Measurements from ENCODE around the gene SRPRA.

The SRPRA gene

GRCh38 chr11:126305699-126306098, 37.0 kb upstream of the SRPRA start:
- peak overlapping the region; percentile 80 for H3K27ac Mint-ChIP-seq
- peak; percentile 42 for DNase-seq
- no peaks in the 10 kb centered on the region for H3K27me3 Mint-ChIP-seq
- peak overlapping the region; percentile 57 for H3K4me3 Mint-ChIP-seq
- peaks cover 46% of the 10 kb centered on the region for H3K4me1 Mint-ChIP-seq
- CTCF ChIA-PET, result interaction anchor here (0.7 to 1.4 kb wide), 3 partner anchors 13 to 175 kb away, joined by 3 to 5 read pairs (median 4); no protein-coding TSS in a partner anchor
- no peaks in the 10 kb centered on the region for H3K9me3 Mint-ChIP-seq
- H3K36me3 Mint-ChIP-seq, result peaks cover 35% of the 10 kb centered on the region

DNA sequence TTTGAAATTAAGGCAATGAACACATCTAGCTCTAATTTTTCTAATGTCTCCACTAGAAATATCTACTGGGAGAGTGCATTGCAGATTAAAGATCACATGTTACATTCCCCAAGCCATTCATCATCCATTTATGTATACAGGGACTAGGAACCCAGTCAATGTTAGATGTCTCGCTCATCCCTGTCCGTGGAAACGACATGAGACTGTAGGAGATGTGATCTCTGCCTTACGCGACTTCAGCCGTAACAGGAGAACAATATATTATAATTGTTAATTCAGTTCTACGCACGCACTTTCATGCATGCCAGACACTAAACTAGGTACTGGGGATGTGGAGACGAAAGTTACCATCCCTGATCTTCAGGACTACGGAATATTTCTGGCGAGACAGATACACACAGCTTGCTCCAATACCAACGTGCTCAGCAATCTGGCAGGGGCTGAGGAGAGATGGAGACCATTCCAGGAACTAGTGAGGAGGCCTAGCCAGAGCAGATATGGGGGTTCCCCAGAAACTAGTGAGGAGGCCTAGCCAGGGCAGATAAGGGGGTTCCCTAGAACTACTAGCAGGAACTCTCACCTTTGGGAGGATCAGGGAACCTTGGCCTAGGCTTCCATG, 35.9 kb upstream of the SRPRA start:
- DNase-seq, result no peak
- H3K27ac Mint-ChIP-seq, result peak overlapping the region; percentile 94
- H3K4me3 Mint-ChIP-seq, result peak overlapping the region; percentile 76
- no peaks in the 10 kb centered on the region for H3K27me3 Mint-ChIP-seq
- peaks cover 27% of the 10 kb centered on the region for H3K36me3 Mint-ChIP-seq
- H3K4me1 Mint-ChIP-seq, result peaks cover 37% of the 10 kb centered on the region
- CTCF ChIA-PET, result no interaction called here
- H3K9me3 Mint-ChIP-seq, result no peaks in the 10 kb centered on the region

DNA sequence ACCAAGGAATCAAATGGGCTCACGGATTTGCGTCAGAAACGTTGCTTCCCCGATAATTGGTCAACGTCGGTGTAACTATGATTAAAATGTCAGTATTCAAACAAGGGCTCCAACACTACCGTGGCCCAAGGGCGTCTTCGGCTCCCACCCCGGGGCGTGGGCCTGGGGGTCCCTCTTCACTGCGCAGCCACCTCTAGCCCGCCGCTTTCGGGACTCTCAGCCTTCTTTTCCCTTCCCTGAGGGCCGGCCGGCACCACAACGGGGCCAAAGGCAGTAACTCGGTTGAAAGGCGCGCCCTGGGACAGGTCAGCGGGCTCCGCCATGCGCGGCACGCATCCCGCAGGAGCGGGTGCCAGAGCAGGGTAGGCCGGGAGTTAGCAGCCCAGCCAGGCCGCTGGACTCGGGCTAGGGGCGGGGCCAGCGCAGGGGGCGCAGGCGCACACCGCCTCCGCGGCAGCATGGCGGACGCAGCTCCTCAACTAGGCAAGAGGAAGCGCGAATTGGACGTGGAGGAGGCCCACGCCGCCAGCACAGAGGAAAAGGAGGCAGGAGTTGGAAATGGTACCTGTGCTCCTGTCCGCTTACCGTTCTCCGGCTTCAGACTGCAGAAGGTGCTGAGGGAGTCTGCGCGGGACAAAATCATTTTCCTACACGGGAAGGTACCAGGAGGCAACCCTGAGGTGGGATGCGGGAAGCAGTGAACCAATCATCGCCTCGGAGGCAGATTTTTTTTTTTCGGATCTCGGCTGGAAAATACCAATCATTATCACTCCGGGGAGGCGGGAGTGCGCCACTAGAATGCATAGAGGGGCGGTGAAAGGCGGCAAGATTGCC, 35.1 kb upstream of the SRPRA start, which contains the start of gene DCPS:
DCPS (plus strand) TSS at position 438 of the 834 bp plus-strand sequence; CDS start at position 459, 21 bp downstream.
- Mint-ChIP-seq H3K9me3 (no peaks in the 10 kb centered on the region), H3K27me3 (no peaks in the 10 kb centered on the region)
- CTCF ChIA-PET, result interaction anchor here (0.6 kb wide), 1 partner anchor 36 kb away, joined by 3 read pairs; no protein-coding TSS in a partner anchor

DNA sequence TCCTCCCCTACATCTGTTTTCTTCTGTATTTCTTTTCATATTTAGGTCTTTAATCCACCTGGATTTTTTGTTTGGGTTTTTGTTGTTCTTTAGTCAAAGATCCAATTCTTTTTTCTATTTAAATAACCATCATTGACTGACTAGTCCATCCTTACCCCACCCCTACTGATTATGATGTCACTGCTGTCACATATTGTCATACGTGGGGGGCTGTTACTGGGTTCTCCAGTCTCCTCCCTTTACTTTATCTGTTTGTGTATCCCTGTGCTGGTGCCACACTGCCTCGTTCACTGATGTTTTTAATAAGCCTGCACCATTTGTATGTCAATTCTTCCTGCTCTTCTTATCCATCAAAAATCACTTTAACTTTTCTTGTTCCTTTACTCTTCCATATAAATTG, 28.3 kb upstream of the SRPRA start:
- peaks cover 30% of the 10 kb centered on the region for H3K36me3 Mint-ChIP-seq
- H3K9me3 Mint-ChIP-seq, result no peaks in the 10 kb centered on the region
- peaks cover 2% of the 10 kb centered on the region for H3K4me1 Mint-ChIP-seq
- CTCF ChIA-PET, result no interaction called here
- no peaks in the 10 kb centered on the region for H3K27me3 Mint-ChIP-seq
- DNase-seq, result no peak
- H3K27ac Mint-ChIP-seq, result no peak overlapping the region
- H3K4me3 Mint-ChIP-seq, result no peak overlapping the region

More for the DNA sequence above, 35.1 kb upstream of the SRPRA start, which contains the start of gene DCPS:
- peaks cover 28% of the 10 kb centered on the region for H3K36me3 Mint-ChIP-seq
- peak within 1 kb of the TSS; percentile 76 for H3K4me3 Mint-ChIP-seq
- H3K27ac Mint-ChIP-seq, result peak within 1 kb of the TSS; percentile 94
- peak; percentile 89 for DNase-seq
- peaks cover 37% of the 10 kb centered on the region for H3K4me1 Mint-ChIP-seq

- H3K27ac Mint-ChIP-seq, result no peak overlapping the region
- no peaks in the 10 kb centered on the region for H3K27me3 Mint-ChIP-seq
- peaks cover 2% of the 10 kb centered on the region for H3K4me1 Mint-ChIP-seq
- DNase-seq, result no peak
- H3K4me3 Mint-ChIP-seq, result no peak overlapping the region
- peaks cover 41% of the 10 kb centered on the region for H3K36me3 Mint-ChIP-seq
- CTCF ChIA-PET, result interaction anchor here (0.9 to 1.2 kb wide), 2 partner anchors 13 to 17 kb away, joined by 3 read pairs; no protein-coding TSS in a partner anchor
- H3K9me3 Mint-ChIP-seq, result no peaks in the 10 kb centered on the region
These were observed 25.0 kb upstream of the SRPRA start for GRCh38 chr11:126293726-126294125.

GRCh38 chr11:126290887-126291286, 22.2 kb upstream of the SRPRA start:
- Mint-ChIP-seq H3K4me3 (no peak overlapping the region), H3K9me3 (no peaks in the 10 kb centered on the region), H3K4me1 (peaks cover 3% of the 10 kb centered on the region), H3K36me3 (peaks cover 37% of the 10 kb centered on the region), H3K27ac (no peak overlapping the region), H3K27me3 (no peaks in the 10 kb centered on the region)
- CTCF ChIA-PET, result no interaction called here
- DNase-seq, result no peak

GRCh38 chr11:126288237-126288636, 19.5 kb upstream of the SRPRA start:
- peaks cover 31% of the 10 kb centered on the region for H3K36me3 Mint-ChIP-seq
- no peaks in the 10 kb centered on the region for H3K9me3 Mint-ChIP-seq
- peaks cover 22% of the 10 kb centered on the region for H3K4me1 Mint-ChIP-seq
- H3K27me3 Mint-ChIP-seq, result no peaks in the 10 kb centered on the region
- CTCF ChIA-PET, result interaction anchor here (0.9 to 1.1 kb wide), 2 partner anchors 22 to 193 kb away, joined by 3 read pairs; no protein-coding TSS in a partner anchor
- no peak overlapping the region for H3K4me3 Mint-ChIP-seq
- no peak for DNase-seq
- H3K27ac Mint-ChIP-seq, result no peak overlapping the region

- Mint-ChIP-seq H3K9me3 (no peaks in the 10 kb centered on the region), H3K27me3 (no peaks in the 10 kb centered on the region), H3K27ac (no peak overlapping the region), H3K4me3 (peak overlapping the region; percentile 51), H3K36me3 (peaks cover 16% of the 10 kb centered on the region), H3K4me1 (peaks cover 50% of the 10 kb centered on the region)
- CTCF ChIA-PET, result interaction anchor here (1.3 kb wide), 1 partner anchor 342 kb away, joined by 3 read pairs; no protein-coding TSS in a partner anchor
- DNase-seq, result peak; percentile 56
These were observed 16.1 kb upstream of the SRPRA start for GRCh38 chr11:126284829-126285228.

- Mint-ChIP-seq H3K4me1 (peaks cover 57% of the 10 kb centered on the region), H3K27me3 (no peaks in the 10 kb centered on the region), H3K27ac (peak within 1 kb of the TSS; percentile 93), H3K9me3 (no peaks in the 10 kb centered on the region), H3K36me3 (peaks cover 23% of the 10 kb centered on the region), H3K4me3 (peak within 1 kb of the TSS; percentile 95)
- DNase-seq, result peak; percentile 79
- CTCF ChIA-PET, result no interaction called here
These were observed 14.3 kb upstream of the SRPRA start, which contains the start of gene TIRAP for GRCh38 chr11:126282736-126283591. Gene TIRAP (plus strand): TSS chr11:126283093. CDS start chr11:126290895, 7,802 bp downstream.

GRCh38 chr11:126282361-126282735, 13.7 kb upstream of the SRPRA start:
- CTCF ChIA-PET, result no interaction called here
- Mint-ChIP-seq H3K27me3 (no peaks in the 10 kb centered on the region), H3K9me3 (no peaks in the 10 kb centered on the region), H3K4me1 (peaks cover 57% of the 10 kb centered on the region), H3K27ac (peak overlapping the region; percentile 93), H3K4me3 (peak overlapping the region; percentile 95), H3K36me3 (peaks cover 29% of the 10 kb centered on the region)
- peak; percentile 63 for DNase-seq

- H3K36me3 Mint-ChIP-seq, result peaks cover 28% of the 10 kb centered on the region
- DNase-seq, result no peak
- peak overlapping the region; percentile 93 for H3K27ac Mint-ChIP-seq
- peak overlapping the region; percentile 95 for H3K4me3 Mint-ChIP-seq
- peaks cover 54% of the 10 kb centered on the region for H3K4me1 Mint-ChIP-seq
- CTCF ChIA-PET, result interaction anchor here (0.6 to 1.4 kb wide), 2 partner anchors 9 to 11 kb away, joined by 3 read pairs; no protein-coding TSS in a partner anchor
- no peaks in the 10 kb centered on the region for H3K27me3 Mint-ChIP-seq
- no peaks in the 10 kb centered on the region for H3K9me3 Mint-ChIP-seq
These were observed 13.0 kb upstream of the SRPRA start for GRCh38 chr11:126281666-126282175.

DNA sequence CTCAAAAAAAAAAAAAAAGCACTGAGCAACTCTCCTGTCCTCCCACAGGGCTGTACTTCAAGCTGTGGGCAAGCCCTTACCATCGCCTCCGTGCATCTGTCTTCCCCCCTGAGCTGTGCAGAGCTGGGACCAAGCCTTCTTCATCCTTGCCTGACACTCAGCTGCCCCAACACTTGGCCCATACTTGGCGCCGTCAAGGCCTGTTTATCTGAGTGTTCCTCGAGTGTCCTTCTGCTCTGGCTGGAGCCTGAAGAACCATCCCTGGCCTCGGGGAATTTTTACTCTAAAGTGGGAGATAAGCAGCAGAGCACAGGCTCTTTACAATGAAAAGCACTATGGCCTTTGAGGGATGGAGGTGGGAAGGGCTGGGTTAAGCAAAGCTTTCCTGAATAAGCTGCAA, 12.6 kb upstream of the SRPRA start:
- Mint-ChIP-seq H3K4me1 (peaks cover 54% of the 10 kb centered on the region), H3K27me3 (no peaks in the 10 kb centered on the region), H3K4me3 (no peak overlapping the region), H3K9me3 (no peaks in the 10 kb centered on the region), H3K36me3 (peaks cover 27% of the 10 kb centered on the region), H3K27ac (no peak overlapping the region)
- CTCF ChIA-PET, result interaction anchor here (0.6 to 1.4 kb wide), 3 partner anchors 9 to 38 kb away, joined by 3 read pairs; no protein-coding TSS in a partner anchor
- no peak for DNase-seq

DNA sequence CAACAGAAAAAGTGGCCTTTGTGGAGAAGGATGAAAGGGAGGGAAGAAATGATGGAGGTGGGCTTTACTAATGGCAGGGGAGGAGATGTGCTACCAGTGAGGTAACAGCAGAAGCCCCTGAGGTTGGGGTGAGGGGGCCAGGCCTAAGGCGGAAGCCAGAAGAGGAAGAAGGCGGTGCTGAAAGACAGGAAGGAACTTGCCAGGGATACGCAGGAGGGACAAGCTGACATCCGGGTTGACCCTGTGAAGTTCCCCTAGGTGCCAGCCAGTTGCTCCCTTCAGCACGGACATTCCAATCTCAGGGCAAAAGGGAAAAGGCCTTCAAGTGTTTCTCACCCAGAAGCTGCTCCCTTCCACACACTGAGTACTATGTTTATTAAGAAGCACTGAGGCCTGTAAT, 11.9 kb upstream of the SRPRA start:
- Mint-ChIP-seq H3K4me3 (no peak overlapping the region), H3K36me3 (peaks cover 32% of the 10 kb centered on the region), H3K4me1 (peaks cover 54% of the 10 kb centered on the region), H3K27me3 (no peaks in the 10 kb centered on the region), H3K9me3 (no peaks in the 10 kb centered on the region), H3K27ac (peak overlapping the region; percentile 88)
- DNase-seq, result peak; percentile 39
- CTCF ChIA-PET, result interaction anchor here (1.2 to 1.4 kb wide), 2 partner anchors 8 to 39 kb away, joined by 3 read pairs; no protein-coding TSS in a partner anchor

Data from activated naive CD4-positive, alpha-beta T cell treated with anti-CD3 and anti-CD28 coated beads, Interleukin-2, amount 10 ng/mL, durations not matched to agents 7 days and 5 days (primary cell).